Right ventricle myocardium inferior (tissue), 1 donor: ENCODE results near the gene F2RL2. TPM values are rescaled to one million over a fixed set of nuclear protein-coding genes. Genes with fewer than 3 reads are reported as not detected.
"Not testable (repeated sequence)": the region's sequence is repeated elsewhere in the genome, so short reads cannot be mapped to it uniquely, and the experiment has no call there.

ENCODE experiments used
- ATAC-seq: fragments of 200-7000 bp; cut with Tn5 transposase; one replicate; pipeline ENCODE4 v1.9.1; 2020; ENCODE audit warnings: mild to moderate bottlenecking, moderate library complexity
- DNase-seq: peaks from one replicate; pipeline ENCODE4 v3.0.0; 2021; ENCODE audit errors: missing footprints
- intact Hi-C: fragments of 100-400 bp; cut with DNase I; formaldehyde crosslinking; loops from one replicate; pipeline ENCODE4 v1.11.0; 2022
- total RNA-seq: library from RNA; stranded (reverse); fragmentation: NEBNext Ultra II Directional; extraction: Animal tissue kit (Norgen Biotek cat#: 25700); gene quantifications from one replicate; pipeline ENCODE4 v1.2.1, GENCODE V29; 2021
- donor health status: DM: no; HTN: yes; CAD: no; lungs with severe emphysema.

F2RL2 gene
- total RNA-seq, 1 donor from 2014 or later: 0.14 TPM

DNA sequence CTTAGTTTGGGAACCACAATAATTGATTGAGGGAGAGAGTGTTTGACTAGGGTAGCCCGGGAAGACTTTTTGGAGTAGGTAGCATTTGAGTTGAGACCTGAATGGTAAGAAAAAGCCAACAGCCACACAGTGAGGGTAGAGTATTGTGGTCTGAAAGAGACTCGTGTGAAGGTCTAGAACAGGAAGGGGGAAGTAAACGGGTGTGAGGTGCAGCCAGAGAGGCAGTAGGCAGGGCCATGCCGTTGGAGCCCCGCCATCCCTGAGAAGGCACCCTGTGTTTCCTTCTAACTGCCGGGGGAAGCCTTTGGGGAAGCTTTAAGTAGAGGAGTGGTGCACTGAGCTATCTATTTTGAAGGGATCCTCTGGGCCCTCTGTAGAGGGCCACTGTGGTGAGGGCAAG lies 3.5 kb upstream of the F2RL2 start:
- no peak for ATAC-seq
- intact Hi-C loops: no loop called here
- DNase-seq: no peak

DNA sequence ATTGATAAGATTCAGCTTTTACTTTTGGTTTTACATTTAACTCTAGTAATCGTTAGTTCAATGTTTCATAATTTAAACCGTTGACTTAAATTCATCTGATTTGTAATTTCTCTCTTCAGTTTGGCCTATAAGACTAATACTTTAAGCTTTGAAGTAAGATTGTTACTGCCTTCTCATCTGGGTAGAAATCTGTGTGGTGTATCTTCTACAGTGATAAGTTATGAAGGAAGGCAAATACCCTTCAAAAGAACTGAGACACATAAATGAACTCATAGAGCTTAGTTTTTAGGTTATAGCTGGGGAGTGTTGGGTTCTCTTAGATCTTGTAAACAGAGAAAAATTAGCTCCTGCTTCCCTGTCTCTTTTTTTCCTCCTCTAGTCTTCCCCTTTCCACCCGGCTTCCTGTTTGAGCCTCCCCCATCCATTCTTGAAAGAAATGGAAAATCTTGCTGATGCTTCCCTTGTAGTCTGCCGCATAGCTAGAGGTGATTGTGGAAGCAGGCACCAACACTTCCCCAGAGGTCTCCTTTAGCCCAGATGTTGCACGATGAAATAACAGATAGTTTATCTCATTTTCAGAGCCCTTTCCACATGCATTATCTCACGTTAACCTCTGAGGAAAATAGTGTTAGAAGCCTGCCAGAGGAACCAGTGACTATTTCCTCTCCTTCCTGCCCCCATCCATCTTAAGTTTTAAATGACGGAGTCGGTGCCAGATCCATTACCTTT lies 2.0 kb upstream of the F2RL2 start:
- intact Hi-C loops: no loop called here
- ATAC-seq (no peak), DNase-seq (no peak)

- DNase-seq (no peak), ATAC-seq (no peak)
- intact Hi-C loops: no loop called here
These were observed 1.1 kb downstream of the F2RL2 start for GRCh38 chr5:76622076-76622475.

DNA sequence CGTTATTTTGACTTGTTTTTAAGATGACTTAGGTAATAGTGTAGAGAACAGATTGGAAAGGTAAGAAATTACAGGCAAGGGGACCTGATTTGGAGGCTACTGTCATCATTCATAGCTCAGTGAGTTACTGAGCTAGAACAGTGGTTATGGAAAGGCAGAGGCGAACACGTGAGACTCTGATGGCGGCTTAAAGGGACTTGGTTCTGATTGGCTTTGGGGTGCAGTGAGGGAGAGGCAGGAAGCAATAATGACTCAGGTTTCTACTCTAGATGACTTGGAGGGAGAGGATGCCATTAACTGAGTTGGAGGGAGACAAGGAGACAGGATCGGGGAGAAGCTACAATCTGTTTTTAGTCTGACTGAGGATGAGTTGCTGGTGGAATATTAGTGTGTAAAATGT lies 3.0 kb downstream of the F2RL2 start:
- intact Hi-C loops: no loop called here
- DNase-seq (no peak), ATAC-seq (no peak)

GRCh38 chr5:76617675-76618074 lies 5.5 kb downstream of the F2RL2 start:
- DNase-seq: no peak
- intact Hi-C loops: no loop called here
- ATAC-seq: no peak

GRCh38 chr5:76617229-76617628 lies 6.0 kb downstream of the F2RL2 start:
- no peak for DNase-seq
- intact Hi-C loops: no loop called here
- ATAC-seq: no peak

- intact Hi-C loops: no loop called here
- DNase-seq: no peak
- ATAC-seq: no peak
These were observed 7.0 kb downstream of the F2RL2 start for GRCh38 chr5:76616206-76616605.

DNA sequence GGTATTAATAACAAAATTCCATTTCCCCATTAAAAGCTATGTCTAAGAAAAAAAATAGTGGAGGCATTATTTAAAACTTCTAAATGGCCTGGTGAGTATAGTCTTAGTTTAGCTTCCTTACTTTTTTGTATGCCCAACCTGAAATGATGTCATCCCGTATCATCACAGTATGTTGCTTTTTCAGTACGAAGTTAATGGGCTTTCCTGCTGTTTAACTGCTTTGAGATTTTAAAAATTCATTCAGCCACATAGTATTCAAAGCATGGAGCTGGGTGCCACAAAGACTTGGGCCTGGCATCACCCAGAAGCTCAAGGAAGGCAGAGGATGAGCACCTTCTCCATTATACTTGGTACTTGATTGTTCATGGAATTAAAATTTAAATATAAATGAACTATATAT lies 7.4 kb downstream of the F2RL2 start:
- intact Hi-C loops: no loop called here
- DNase-seq (no peak), ATAC-seq (no peak)

GRCh38 chr5:76612942-76613341 lies 10.3 kb downstream of the F2RL2 start:
- intact Hi-C loops: no loop called here
- DNase-seq: no peak
- ATAC-seq: no peak

- no peak for DNase-seq
- intact Hi-C loops: no loop called here
- no peak for ATAC-seq
These were observed 13.0 kb downstream of the F2RL2 start for GRCh38 chr5:76610196-76610595.

- ATAC-seq (no peak), DNase-seq (no peak)
- intact Hi-C loops: no loop called here
These were observed 14.4 kb downstream of the F2RL2 start for GRCh38 chr5:76608833-76609232.

GRCh38 chr5:76607353-76607871 lies 15.8 kb downstream of the F2RL2 start:
- intact Hi-C loops: no loop called here
- ATAC-seq: no peak
- no peak for DNase-seq

- no peak for DNase-seq
- ATAC-seq: no peak
- intact Hi-C loops: no loop called here
These were observed 16.5 kb downstream of the F2RL2 start for GRCh38 chr5:76606701-76607100.

DNA sequence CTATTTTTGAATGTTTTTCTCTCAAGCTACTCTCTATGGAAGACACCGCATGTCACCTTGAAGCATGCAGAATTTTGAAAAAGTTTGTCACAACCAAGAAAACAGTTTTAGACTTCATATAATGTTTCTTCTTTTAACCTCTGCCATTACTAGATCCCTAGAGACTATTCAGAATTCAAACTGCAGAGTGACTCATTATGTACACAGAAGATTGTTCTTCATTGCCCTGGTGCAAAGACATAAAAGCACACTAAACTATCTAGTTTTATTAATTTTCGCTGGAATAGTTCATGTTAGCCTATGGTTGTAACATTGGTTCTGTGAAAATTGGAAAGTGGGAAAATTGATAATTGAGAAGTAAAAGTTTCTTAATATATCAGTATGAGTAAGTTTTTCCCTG lies 18.4 kb downstream of the F2RL2 start:
- ATAC-seq: no peak
- intact Hi-C loops: loop anchor here (5.0 kb wide), 2 partner anchors 37 to 412 kb away; no protein-coding TSS in a partner anchor

GRCh38 chr5:76603991-76604390 lies 19.2 kb downstream of the F2RL2 start:
- DNase-seq, ATAC-seq: not testable (repeated sequence)
- intact Hi-C loops: loop anchor here (5.0 kb wide), 2 partner anchors 38 to 413 kb away; no protein-coding TSS in a partner anchor

More for the DNA sequence above, 18.4 kb downstream of the F2RL2 start:
- no peak for DNase-seq

DNA sequence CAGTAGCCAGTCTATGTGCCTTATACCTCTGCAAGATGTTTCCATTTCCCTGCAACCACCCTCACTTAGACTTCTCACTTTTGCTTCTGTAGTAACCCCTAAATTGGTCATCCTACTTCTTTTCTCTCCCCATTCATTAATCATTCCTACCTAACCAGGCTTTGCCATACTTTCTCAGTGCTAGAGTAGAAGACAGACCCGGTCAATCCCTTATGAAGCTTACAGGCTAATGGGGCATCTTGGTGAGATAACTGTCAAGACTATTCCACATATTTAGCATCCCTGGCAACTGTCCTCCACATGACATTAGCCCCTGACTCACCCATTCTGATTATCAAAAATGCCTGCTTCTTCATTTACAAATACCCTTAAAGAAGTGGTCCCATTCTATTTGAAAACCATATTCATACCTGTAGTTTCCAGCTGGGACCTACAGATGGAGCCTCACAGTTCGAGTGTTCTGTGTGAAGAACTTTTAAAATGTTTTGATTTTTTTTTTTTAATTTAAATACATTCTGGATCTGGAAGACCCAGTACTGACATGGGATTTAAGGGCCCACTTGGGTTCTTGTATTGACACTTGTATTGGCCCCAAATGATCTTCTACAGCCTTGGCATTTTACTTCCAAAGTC lies 21.0 kb downstream of the F2RL2 start:
- intact Hi-C loops: loop anchor here (5.0 kb wide), 2 partner anchors 40 to 415 kb away; no protein-coding TSS in a partner anchor
- ATAC-seq (no peak), DNase-seq (no peak)

- DNase-seq (no peak), ATAC-seq (peak; percentile 59)
- intact Hi-C loops: loop anchor here (1.0 to 5.0 kb wide), 3 partner anchors 41 to 416 kb away; no protein-coding TSS in a partner anchor
These were observed 21.7 kb downstream of the F2RL2 start for GRCh38 chr5:76601470-76601869.

DNA sequence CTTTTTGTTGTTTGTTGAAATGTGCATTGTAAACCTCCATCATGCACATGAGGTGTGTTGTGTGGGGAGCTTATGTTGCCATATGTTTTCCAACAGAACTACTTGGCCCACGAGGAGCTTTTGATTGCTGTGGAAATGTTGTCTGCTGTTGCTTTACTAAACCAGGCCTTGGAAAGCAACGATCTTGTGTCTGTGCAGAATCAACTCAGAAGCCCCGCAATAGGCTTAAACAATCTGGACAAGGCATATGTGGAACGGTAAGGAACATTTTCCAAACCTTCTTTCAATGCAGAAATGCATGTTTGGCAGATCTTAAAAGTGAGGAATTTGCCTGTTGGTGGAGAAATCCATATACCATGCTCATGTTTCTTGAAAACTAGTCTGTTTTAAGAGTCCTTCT lies 22.5 kb downstream of the F2RL2 start:
- ATAC-seq: no peak
- no peak for DNase-seq
- intact Hi-C loops: loop anchor here (1.0 to 5.0 kb wide), 3 partner anchors 42 to 417 kb away; no protein-coding TSS in a partner anchor

DNA sequence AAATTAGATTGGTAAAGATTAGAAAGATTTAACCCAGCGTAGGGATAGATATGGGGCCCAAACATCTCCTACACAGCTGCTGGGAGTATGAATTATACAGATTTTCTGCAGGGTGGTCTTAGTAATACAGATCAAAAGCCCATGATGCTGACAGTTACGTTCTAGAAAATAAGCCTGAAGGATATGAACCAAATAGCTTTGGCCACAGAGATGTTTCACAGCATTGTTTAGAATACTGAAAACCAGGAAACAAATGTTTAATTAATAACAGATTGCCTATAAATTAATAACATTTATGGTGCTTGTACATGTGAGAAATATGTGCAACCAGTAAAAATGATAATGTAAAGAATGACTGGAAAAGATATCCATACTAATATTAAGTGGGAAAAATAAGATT lies 24.7 kb downstream of the F2RL2 start:
- DNase-seq (no peak), ATAC-seq (no peak)
- intact Hi-C loops: no loop called here
